Caco-2 (cell line): ENCODE data around the gene WDR27. TPM values are rescaled to one million over a fixed set of nuclear protein-coding genes. Genes with fewer than 3 reads are reported as not detected.
"Not testable (repeated sequence)": the region's sequence is repeated elsewhere in the genome, so short reads cannot be mapped to it uniquely, and the experiment has no call there.

Experiments
- BruUV-seq: library from RNA; stranded (reverse); fragments of 400-500 nt; replicated peaks from 2 replicates; lab custom pipeline; 2021; lab: Mats Ljungman, UMichigan
- CTCF ChIA-PET: fragments of 300-600 bp; sonication (Branson Sonifier 250); formaldehyde crosslinking; loops from one replicate; lab custom pipeline; 2022; ENCODE audit warnings: antibody characterized with exemption; lab: Charles Lee
- POLR2A ChIA-PET: fragments of 300-600 bp; sonication (Branson Sonifier 250); formaldehyde crosslinking; loops from one replicate; lab custom pipeline; 2022; ENCODE audit warnings: antibody characterized with exemption; lab: Charles Lee
- DNase-seq, 2 experiments: peaks; one replicate each; pipeline versions ENCODE4 v3.0.0 to v3.0.0-alpha.2; 2020 to 2022
- H3K27me3 ChIP-seq: replicated peaks from 2 replicates; pipeline ENCODE4 v1.6.0; 2011; ENCODE audit warnings: low read length; ENCODE audit not compliant: control insufficient read depth, insufficient read depth
- H3K36me3 ChIP-seq: 2 replicates; pipeline ENCODE4 v1.5.1; 2011; ENCODE audit warnings: low read length; ENCODE audit not compliant: control insufficient read depth, insufficient read depth
- H3K4me1 ChIP-seq: fragments of 250-450 bp; sonication (Bioruptor Pico); 2 replicates; pipeline ENCODE4 v1.5.1; 2020; ENCODE audit warnings: mild to moderate bottlenecking
- H3K4me3 ChIP-seq: 2 replicates; pipeline ENCODE4 v1.5.1; 2011; ENCODE audit warnings: low read depth, mild to moderate bottlenecking, control low read depth, low read length
- H3K9me3 ChIP-seq: fragments of 250-450 bp; sonication (Bioruptor Pico); 2 replicates; pipeline ENCODE4 v1.5.1; 2020; ENCODE audit warnings: mild to moderate bottlenecking, moderate library complexity
- H3K27ac Mint-ChIP-seq: one replicate; pipeline ENCODE4 v1.8.0; 2022; ENCODE audit warnings: mixed read lengths; ENCODE audit not compliant: unreplicated experiment
- H3K27me3 Mint-ChIP-seq: one replicate; pipeline ENCODE4 v1.8.0; 2022; ENCODE audit warnings: mixed read lengths; ENCODE audit not compliant: insufficient read depth, unreplicated experiment
- H3K36me3 Mint-ChIP-seq: one replicate; pipeline ENCODE4 v1.8.0; 2022; ENCODE audit warnings: mild to moderate bottlenecking, mixed read lengths; ENCODE audit not compliant: insufficient read depth, unreplicated experiment
- H3K4me1 Mint-ChIP-seq: one replicate; pipeline ENCODE4 v1.8.0; 2022; ENCODE audit warnings: low read depth, mixed read lengths; ENCODE audit not compliant: unreplicated experiment
- H3K4me3 Mint-ChIP-seq: one replicate; pipeline ENCODE4 v1.8.0; 2022; ENCODE audit warnings: mild to moderate bottlenecking, moderate library complexity, mixed read lengths; ENCODE audit not compliant: unreplicated experiment
- H3K9me3 Mint-ChIP-seq: one replicate; pipeline ENCODE4 v1.8.0; 2022; ENCODE audit warnings: mixed read lengths; ENCODE audit not compliant: unreplicated experiment
- intact Hi-C: fragments of 100-400 bp; cut with micrococcal nuclease; formaldehyde crosslinking; loops from one replicate; pipeline ENCODE4 v1.10.0; 2022; ENCODE audit not compliant: unreplicated experiment
- total RNA-seq: library from RNA; stranded (reverse); gene quantifications from 2 replicates; pipeline ENCODE4 v1.2.3, GENCODE V29; 2022
- TF ChIP-seq, protein P1 (sequence below), 2 experiments: fragments of 200-600 bp in 1 of 2; IDR thresholded peaks; 1 replicate in 1 of 2; 2 replicates in 1 of 2; pipeline versions ENCODE4 v1.5.1 to v1.8.0; 2011 to 2022; ENCODE audit warnings: antibody characterized with exemption in 1 of 2, control low read depth in 1 of 2, inconsistent platforms in 1 of 2, low read depth in 1 of 2, low read length in 1 of 2, mild to moderate bottlenecking in 1 of 2, moderate library complexity in 1 of 2; ENCODE audit not compliant: insufficient read depth in 1 of 2, severe bottlenecking in 1 of 2, unreplicated experiment in 1 of 2

The WDR27 gene
- total RNA-seq, 1 experiment from 2014 or later: 62.9 TPM

DNA sequence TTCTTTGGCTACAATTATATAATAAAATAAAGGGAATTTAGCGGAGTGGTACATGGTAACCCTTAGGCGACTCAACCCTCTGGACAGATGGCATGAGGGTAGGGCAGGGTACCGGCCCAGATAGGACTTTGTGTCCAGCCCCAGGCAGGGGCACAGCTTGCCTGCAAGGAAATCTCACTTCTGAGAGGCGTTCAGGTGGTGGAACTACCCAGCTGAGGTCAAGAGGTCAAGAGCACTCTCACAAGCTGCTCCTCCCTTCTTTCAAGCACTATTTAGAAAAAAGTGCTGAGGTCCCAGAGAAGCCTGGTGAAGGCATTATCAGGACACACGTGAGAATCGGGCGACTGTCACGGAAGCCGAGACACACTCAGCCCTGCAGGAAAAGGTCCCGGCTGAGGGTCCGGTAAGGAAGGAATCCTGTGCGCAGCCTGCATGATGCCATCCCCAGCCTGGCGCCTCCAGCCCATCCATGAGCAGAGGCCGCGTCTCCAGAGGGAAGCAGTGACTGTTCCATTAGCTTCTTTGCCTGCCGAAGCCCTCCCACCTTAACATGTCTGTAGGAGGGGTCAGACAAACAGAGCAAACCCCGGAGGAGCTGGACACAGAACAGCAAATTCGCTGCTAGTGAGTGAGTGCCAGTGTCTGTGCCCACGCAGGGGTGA is 54.8 kb downstream of the WDR27 start:
- BruUV-seq: no TSS peak
- no peaks in the 10 kb centered on the region for H3K27me3 ChIP-seq
- H3K27me3 Mint-ChIP-seq: no peaks in the 10 kb centered on the region
- ChIA-PET CTCF (no interaction called here), POLR2A (no interaction called here)
- H3K36me3 Mint-ChIP-seq: peaks cover 7% of the 10 kb centered on the region
- H3K36me3 ChIP-seq: no peaks in the 10 kb centered on the region; the same call in 1 of the 2 replicates
- intact Hi-C loops: no loop called here
- no peak overlapping the region for H3K4me3 ChIP-seq
- no peaks in the 10 kb centered on the region for H3K9me3 ChIP-seq
- H3K9me3 Mint-ChIP-seq: no peaks in the 10 kb centered on the region
- H3K4me3 Mint-ChIP-seq: no peak overlapping the region
- no peaks in the 10 kb centered on the region for H3K4me1 ChIP-seq
- TF ChIP-seq, protein P1, sequence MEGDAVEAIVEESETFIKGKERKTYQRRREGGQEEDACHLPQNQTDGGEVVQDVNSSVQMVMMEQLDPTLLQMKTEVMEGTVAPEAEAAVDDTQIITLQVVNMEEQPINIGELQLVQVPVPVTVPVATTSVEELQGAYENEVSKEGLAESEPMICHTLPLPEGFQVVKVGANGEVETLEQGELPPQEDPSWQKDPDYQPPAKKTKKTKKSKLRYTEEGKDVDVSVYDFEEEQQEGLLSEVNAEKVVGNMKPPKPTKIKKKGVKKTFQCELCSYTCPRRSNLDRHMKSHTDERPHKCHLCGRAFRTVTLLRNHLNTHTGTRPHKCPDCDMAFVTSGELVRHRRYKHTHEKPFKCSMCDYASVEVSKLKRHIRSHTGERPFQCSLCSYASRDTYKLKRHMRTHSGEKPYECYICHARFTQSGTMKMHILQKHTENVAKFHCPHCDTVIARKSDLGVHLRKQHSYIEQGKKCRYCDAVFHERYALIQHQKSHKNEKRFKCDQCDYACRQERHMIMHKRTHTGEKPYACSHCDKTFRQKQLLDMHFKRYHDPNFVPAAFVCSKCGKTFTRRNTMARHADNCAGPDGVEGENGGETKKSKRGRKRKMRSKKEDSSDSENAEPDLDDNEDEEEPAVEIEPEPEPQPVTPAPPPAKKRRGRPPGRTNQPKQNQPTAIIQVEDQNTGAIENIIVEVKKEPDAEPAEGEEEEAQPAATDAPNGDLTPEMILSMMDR (IDR thresholded peaks at IDR 0.05; ENCODE audit: insufficient read depth in 1 of 2, low read depth in 1 of 2, low read length in 1 of 2, severe bottlenecking in 1 of 2, unreplicated experiment in 1 of 2): no peak
- H3K27ac Mint-ChIP-seq: no peak overlapping the region
- no peak for DNase-seq
- no peaks in the 10 kb centered on the region for H3K4me1 Mint-ChIP-seq

DNA sequence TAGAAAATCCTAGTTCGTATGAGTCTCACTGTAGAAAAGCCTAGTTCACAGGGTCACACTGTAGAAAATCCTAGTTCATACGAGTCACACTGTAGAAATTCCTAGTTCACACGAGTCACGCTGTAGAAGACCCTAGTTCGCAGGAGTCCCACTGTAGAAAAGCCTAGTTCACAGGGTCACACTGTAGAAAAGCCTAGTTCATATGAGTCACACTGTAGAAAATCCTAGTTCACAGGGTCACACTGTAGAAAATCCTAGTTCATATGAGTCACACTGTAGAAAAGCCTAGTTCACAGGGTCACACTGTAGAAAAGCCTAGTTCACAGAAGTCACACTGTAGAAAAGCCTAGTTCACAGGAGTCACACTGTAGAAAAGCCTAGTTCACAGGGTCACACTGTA is 56.4 kb downstream of the WDR27 start:
- H3K9me3 ChIP-seq, intact Hi-C loops, H3K4me1 ChIP-seq, H3K27me3 Mint-ChIP-seq, H3K36me3 ChIP-seq, H3K4me1 Mint-ChIP-seq, DNase-seq, BruUV-seq, H3K4me3 ChIP-seq, H3K27ac Mint-ChIP-seq, CTCF ChIA-PET, H3K27me3 ChIP-seq, POLR2A ChIA-PET, H3K4me3 Mint-ChIP-seq, H3K9me3 Mint-ChIP-seq: not testable (repeated sequence)
- H3K36me3 Mint-ChIP-seq: peaks cover 11% of the 10 kb centered on the region

DNA sequence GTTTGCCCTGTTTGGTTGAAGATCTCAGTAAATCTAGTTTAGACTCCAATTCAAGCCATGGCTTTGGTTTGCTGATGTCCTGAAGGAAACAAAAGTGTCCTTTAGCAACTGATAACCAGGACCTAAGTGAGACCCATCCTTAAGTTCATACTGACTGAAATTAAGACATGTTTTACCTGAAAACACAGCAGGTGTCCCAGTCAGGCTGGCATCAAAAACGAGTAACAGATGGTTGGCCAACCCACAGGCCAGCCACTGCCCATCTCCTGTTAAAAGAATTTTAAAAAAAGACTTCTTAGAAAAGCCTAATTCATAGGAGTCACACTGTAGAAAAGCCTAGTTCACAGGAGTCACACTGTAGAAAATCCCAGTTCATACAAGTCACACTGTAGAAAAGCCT is 58.3 kb downstream of the WDR27 start:
- no TSS peak for BruUV-seq
- CTCF ChIA-PET: no interaction called here
- Mint-ChIP-seq H3K36me3 (peaks cover 4% of the 10 kb centered on the region), H3K4me1 (no peaks in the 10 kb centered on the region), H3K27ac (no peak overlapping the region), H3K4me3 (no peak overlapping the region), H3K9me3 (no peaks in the 10 kb centered on the region), H3K27me3 (no peaks in the 10 kb centered on the region)
- POLR2A ChIA-PET: no interaction called here
- no peaks in the 10 kb centered on the region for H3K9me3 ChIP-seq
- H3K4me3 ChIP-seq: no peak overlapping the region
- no peaks in the 10 kb centered on the region; the same call in 1 of the 2 replicates for H3K36me3 ChIP-seq
- intact Hi-C loops: no loop called here
- H3K4me1 ChIP-seq: no peaks in the 10 kb centered on the region
- TF ChIP-seq, protein P1 (IDR thresholded peaks at IDR 0.05; ENCODE audit: insufficient read depth in 1 of 2, low read depth in 1 of 2, low read length in 1 of 2, severe bottlenecking in 1 of 2, unreplicated experiment in 1 of 2): no peak
- no peaks in the 10 kb centered on the region for H3K27me3 ChIP-seq
- DNase-seq: no peak
